Upper lobe of left lung (tissue), 4 donors: Measurements from ENCODE around the gene MCMBP.

Source experiments
- CTCF ChIP-seq, 6 experiments: fragments of 450-650 bp in 4 of 6; fragments of 200-600 bp in 2 of 6; sonication (generic) in 2 of 6; IDR thresholded peaks; one replicate each; pipeline ENCODE4 v1.5.1; 2016 to 2019; ENCODE audit warnings: antibody characterized with exemption in 6 of 6
- EP300 ChIP-seq, 4 donors: sonication (generic); formaldehyde crosslinking; IDR thresholded peaks; one replicate each; pipeline ENCODE4 v1.5.1; 2017; ENCODE audit warnings: antibody characterized with exemption in 4 of 4, control low read depth in 2 of 4
- POLR2A ChIP-seq, 4 donors: fragments of 450-650 bp; IDR thresholded peaks; one replicate each; pipeline ENCODE4 v1.5.1; 2016 to 2017; ENCODE audit warnings: antibody characterized with exemption in 4 of 4, mild to moderate bottlenecking in 2 of 4
- POLR2AphosphoS5 ChIP-seq, 2 donors: sonication (generic); formaldehyde crosslinking; IDR thresholded peaks; one replicate each; pipeline ENCODE4 v1.5.1; 2017; ENCODE audit warnings: antibody characterized with exemption in 2 of 2

- TF ChIP-seq POLR2A (IDR thresholded peaks at IDR 0.05) (no peak), CTCF (IDR thresholded peaks at IDR 0.05) (peak in 1 of 6 experiments; percentile 15), EP300 (IDR thresholded peaks at IDR 0.05) (no peak), POLR2AphosphoS5 (IDR thresholded peaks at IDR 0.05) (peak in 1 of 2 donors; percentile 25)
Measured at GRCh38 chr10:119817991-119818888, 54.4 kb downstream of the MCMBP start.
